Endothelial cell of umbilical vein (primary cell): ENCODE results near the gene GFPT2. TPM values are rescaled to one million over a fixed set of nuclear protein-coding genes. Genes with fewer than 3 reads are reported as not detected.

Source experiments
- BruUV-seq: library from RNA; stranded (reverse); fragments of 400-500 nt; replicated peaks from 2 replicates; lab custom pipeline; 2021; lab: Mats Ljungman, UMichigan
- CTCF ChIA-PET: fragments of 300-600, 350-600 bp; sonication (Branson Sonifier 250); formaldehyde crosslinking; loops from one replicate; lab custom pipeline; 2021; ENCODE audit warnings: antibody characterized with exemption, inconsistent platforms; lab: Charles Lee
- POLR2A ChIA-PET: fragments of 300-600, 350-600 bp; sonication (Branson Sonifier 250); formaldehyde crosslinking; loops from one replicate; lab custom pipeline; 2021; ENCODE audit warnings: antibody characterized with exemption, inconsistent platforms; lab: Charles Lee
- DNase-seq: peaks from one replicate; pipeline ENCODE4 v3.0.0-alpha.2; 2011; ENCODE audit warnings: low read depth, low spot score
- FAIRE-seq: peaks from 2 replicates; lab custom pipeline; 2011; peaks lifted over from hg19 to GRCh38; lab: Jason Lieb, UNC
- H2AFZ ChIP-seq: 2 replicates; pipeline ENCODE4 v1.6.0; 2012; ENCODE audit warnings: low read depth, low read length, control low read depth, inconsistent platforms
- H3K27ac ChIP-seq: 2 replicates; pipeline ENCODE4 v1.5.1; 2011; ENCODE audit warnings: low read depth, mild to moderate bottlenecking, control low read depth, low read length, moderate library complexity; ENCODE audit not compliant: insufficient read depth
- H3K27me3 ChIP-seq, 2 experiments: 2 replicates each; pipeline versions ENCODE4 v1.6.0 to v1.6.1; 2011; ENCODE audit warnings: low read length in 2 of 2, mixed read lengths in 1 of 2; ENCODE audit not compliant: control insufficient read depth in 2 of 2, insufficient read depth in 2 of 2
- H3K36me3 ChIP-seq, 2 experiments: 2 replicates in 1 of 2; 3 replicates in 1 of 2; pipeline ENCODE4 v1.5.1; 2011; ENCODE audit warnings: low read length in 2 of 2, mild to moderate bottlenecking in 1 of 2, moderate library complexity in 1 of 2; ENCODE audit not compliant: control insufficient read depth in 2 of 2, insufficient read depth in 2 of 2; ENCODE audit errors: extremely low read depth in 1 of 2
- H3K4me1 ChIP-seq: 3 replicates; pipeline ENCODE4 v1.5.1; 2011; ENCODE audit warnings: mild to moderate bottlenecking, low read length; ENCODE audit not compliant: control insufficient read depth, insufficient read depth; ENCODE audit errors: extremely low read depth
- H3K4me2 ChIP-seq: 2 replicates; pipeline ENCODE4 v1.6.1; 2011; ENCODE audit warnings: low read length, control low read depth, mixed read lengths; ENCODE audit not compliant: insufficient read depth
- H3K4me3 ChIP-seq, 3 experiments: fragments of 200-600 bp in 1 of 3; sonication (generic), shearing (Covaris generic) in 1 of 3; replicated peaks in 1 of 3; 2 replicates each; pipeline ENCODE4 v1.5.1; 2011 to 2016; ENCODE audit warnings: control low read depth in 3 of 3, low read length in 3 of 3, mild to moderate bottlenecking in 2 of 3, inconsistent platforms in 1 of 3, low read depth in 1 of 3, moderate library complexity in 1 of 3; ENCODE audit not compliant: insufficient read depth in 1 of 3
- H3K79me2 ChIP-seq: 2 replicates; pipeline ENCODE4 v1.6.0; 2012; ENCODE audit warnings: low read length, inconsistent platforms; ENCODE audit not compliant: control insufficient read depth, insufficient read depth
- H3K9ac ChIP-seq: replicated peaks from 2 replicates; pipeline ENCODE3; 2011; ENCODE audit warnings: low read length, control low read depth; ENCODE audit not compliant: insufficient read depth; ENCODE audit errors: extremely low read depth
- H3K9me1 ChIP-seq: replicated peaks from 3 replicates; pipeline ENCODE4 v1.6.0; 2011; ENCODE audit warnings: mild to moderate bottlenecking, low read length; ENCODE audit not compliant: control insufficient read depth, insufficient read depth; ENCODE audit errors: extremely low read depth
- H3K9me3 ChIP-seq: replicated peaks from 2 replicates; pipeline ENCODE4 v1.5.1; 2012; ENCODE audit warnings: low read length, inconsistent platforms; ENCODE audit not compliant: control insufficient read depth, insufficient read depth
- H4K20me1 ChIP-seq: replicated peaks from 2 replicates; pipeline ENCODE3; 2011; ENCODE audit warnings: mild to moderate bottlenecking, low read length; ENCODE audit not compliant: control insufficient read depth, insufficient read depth; ENCODE audit errors: extremely low read depth
- CTCF ChIP-seq, 2 donors: IDR thresholded peaks; 1 replicate in 1 of 2; 2 replicates in 1 of 2; pipeline ENCODE4 v1.5.1; 2011; ENCODE audit warnings: low read length in 2 of 2, mild to moderate bottlenecking in 2 of 2, moderate library complexity in 2 of 2, control low read depth in 1 of 2, inconsistent platforms in 1 of 2, low read depth in 1 of 2; ENCODE audit not compliant: insufficient read depth in 1 of 2; ENCODE audit errors: extremely low read depth in 1 of 2
- EZH2 ChIP-seq: IDR thresholded peaks from 2 replicates; pipeline ENCODE4 v1.6.1; 2012; ENCODE audit warnings: borderline replicate concordance, low read depth, mild to moderate bottlenecking, moderate library complexity, low read length, inconsistent platforms; ENCODE audit not compliant: severe bottlenecking
- FOS ChIP-seq: IDR thresholded peaks from 2 replicates; pipeline ENCODE4 v1.6.1; 2011; ENCODE audit warnings: mild to moderate bottlenecking, low read length, moderate library complexity, borderline replicate concordance; ENCODE audit not compliant: insufficient read depth
- GATA2 ChIP-seq: IDR thresholded peaks from 2 replicates; pipeline ENCODE4 v1.7.0; 2011; ENCODE audit warnings: low read depth, mild to moderate bottlenecking, moderate library complexity, mixed read lengths, low read length; ENCODE audit not compliant: insufficient read length, insufficient read depth
- JUN ChIP-seq: IDR thresholded peaks from 2 replicates; pipeline ENCODE4 v1.6.1; 2011; ENCODE audit warnings: borderline replicate concordance, low read depth; ENCODE audit not compliant: insufficient read length, insufficient read depth
- MAX ChIP-seq: IDR thresholded peaks from 2 replicates; pipeline ENCODE4 v1.6.1; 2011; ENCODE audit not compliant: insufficient read depth, insufficient read length
- MYC ChIP-seq: IDR thresholded peaks from one replicate; pipeline ENCODE4 v1.6.1; 2011; ENCODE audit warnings: mild to moderate bottlenecking, low read depth, low read length
- POLR2A ChIP-seq: IDR thresholded peaks from 2 replicates; pipeline ENCODE4 v1.6.1; 2012; ENCODE audit warnings: low read depth, mild to moderate bottlenecking, control low read depth, low read length
- POLR2AphosphoS5 ChIP-seq: IDR thresholded peaks from 2 replicates; pipeline ENCODE4 v1.6.1; 2012; ENCODE audit warnings: low read depth, mild to moderate bottlenecking, control low read depth, low read length, moderate library complexity; ENCODE audit not compliant: insufficient read depth
- dilution Hi-C: fragments of 300-500 bp; cut with MboI; formaldehyde crosslinking; loops from one replicate; pipeline ENCODE4 v1.15.0; 2019; ENCODE audit warnings: low sequenced_read_pairs; ENCODE audit not compliant: extremely low pct_ligation_motif_present
- intact Hi-C: fragments of 100-400 bp; cut with micrococcal nuclease; formaldehyde crosslinking; loops from one replicate; pipeline ENCODE4 v1.10.0; 2022
- polyA plus RNA-seq, 4 experiments: library from polyadenylated mRNA; depleted of rRNA in 3 of 4; stranded (reverse) in 3 of 4; unstranded in 1 of 4; fragments of >200 nt; gene quantifications; 2 replicates each; pipeline versions ENCODE4 v1.2.1 to v1.2.3, GENCODE V29; 2011 to 2012; ENCODE audit warnings: missing spikeins in 1 of 4
- total RNA-seq: library from RNA; stranded (reverse); gene quantifications from 2 replicates; pipeline ENCODE4 v1.2.3, GENCODE V29; 2021

Gene GFPT2
- total and polyA plus RNA-seq, 2 donors (not counting 3 experiments of a cell fraction or from before 2014, with no cell fraction given): 4.3 to 4.5 TPM

- FAIRE-seq: no peak
- ChIA-PET POLR2A (no interaction called here), CTCF (no interaction called here)
- peaks cover 36% of the 10 kb centered on the region for H3K79me2 ChIP-seq
- H4K20me1 ChIP-seq: peaks cover 2% of the 10 kb centered on the region
- no peaks in the 10 kb centered on the region for H3K9me3 ChIP-seq
- H3K9me1 ChIP-seq: no peaks in the 10 kb centered on the region
- H3K27me3 ChIP-seq: no peaks in the 10 kb centered on the region
- peaks cover 3% of the 10 kb centered on the region for H3K4me1 ChIP-seq
- BruUV-seq: no TSS peak
- no peak overlapping the region for H3K4me3 ChIP-seq
- intact Hi-C loops: no loop called here
- H3K9ac ChIP-seq: no peak overlapping the region
- no peak for TF ChIP-seq POLR2AphosphoS5
- no peak for TF ChIP-seq JUN
- TF ChIP-seq CTCF (IDR thresholded peaks at IDR 0.05; ENCODE audit: extremely low read depth in 1 of 2, insufficient read depth in 1 of 2, low read depth in 1 of 2, low read length in 2 of 2): no peak
- TF ChIP-seq FOS: no peak
- no peak for TF ChIP-seq EZH2
- TF ChIP-seq GATA2: no peak
- TF ChIP-seq MYC: no peak
- TF ChIP-seq MAX: no peak
- no peak for TF ChIP-seq POLR2A
- H2AFZ ChIP-seq: no peak overlapping the region
- dilution Hi-C loops: no loop called here
- DNase-seq: no peak
- H3K27ac ChIP-seq: no peak overlapping the region
- no peak overlapping the region for H3K4me2 ChIP-seq
- peaks cover 0 to 5% of the 10 kb centered on the region in 2 experiments for H3K36me3 ChIP-seq
Observed at GRCh38 chr5:180287404-180287803, 65.7 kb downstream of the GFPT2 start.
